Ovary (tissue), 9 donors: ENCODE measurements around the gene SGMS1. TPM values are rescaled to one million over a fixed set of nuclear protein-coding genes. Genes with fewer than 3 reads are reported as not detected.

Experiments used
- DNase-seq, 5 donors: peaks; one replicate each; pipeline ENCODE4 v3.0.0-alpha.2; 2019 to 2020
- H3K27ac ChIP-seq, 2 donors: fragments of 200-600 bp; one replicate each; pipeline versions ENCODE4 v1.5.1 to v1.8.0; 2019 to 2022
- H3K27me3 ChIP-seq: fragments of 200-600 bp; one replicate; pipeline ENCODE4 v1.8.0; 2022
- H3K36me3 ChIP-seq: fragments of 200-600 bp; sonication (generic); one replicate; pipeline ENCODE4 v1.5.1; 2019
- H3K4me1 ChIP-seq: one replicate; pipeline ENCODE4 v1.8.1; 2013; ENCODE audit warnings: mild to moderate bottlenecking, moderate library complexity; ENCODE audit not compliant: insufficient read depth
- H3K4me3 ChIP-seq: fragments of 200-600 bp; sonication (generic); one replicate; pipeline ENCODE4 v1.5.1; 2017
- H3K9me3 ChIP-seq, 2 donors: fragments of 200-600 bp in 1 of 2; sonication (generic) in 1 of 2; one replicate each; pipeline versions ENCODE4 v1.5.1 to v1.8.1; 2013 to 2019; ENCODE audit warnings: mild to moderate bottlenecking in 1 of 2, moderate library complexity in 1 of 2
- CTCF ChIP-seq, 3 donors: fragments of 450-650 bp in 2 of 3; fragments of 200-600 bp in 1 of 3; IDR thresholded peaks; one replicate each; pipeline versions ENCODE4 v1.5.1 to v1.8.0; 2016 to 2022; ENCODE audit warnings: antibody characterized with exemption in 3 of 3, mild to moderate bottlenecking in 1 of 3
- EP300 ChIP-seq: sonication (generic); formaldehyde crosslinking; IDR thresholded peaks from one replicate; pipeline ENCODE4 v1.6.1; 2017; ENCODE audit warnings: antibody characterized with exemption
- POLR2A ChIP-seq: fragments of 450-650 bp; IDR thresholded peaks from one replicate; pipeline ENCODE4 v1.6.1; 2017; ENCODE audit warnings: antibody characterized with exemption, mild to moderate bottlenecking, moderate library complexity
- WGBS, 3 donors: extraction: QIAGEN DNeasy Blood & Tissue Kit in 1 of 3; methylation state at CpG; one replicate each; pipeline versions ENCODE4 v1.1.5 to v1.1.7; 2013 to 2017; 5-methylcytosine and 5-hydroxymethylcytosine counted together
- intact Hi-C, 4 donors: fragments of 100-400 bp; cut with DNase I; formaldehyde crosslinking; loops; one replicate each; pipeline versions ENCODE4 v1.11.0 to v1.15.1; 2022 to 2023
- polyA plus RNA-seq, 2 donors: library from polyadenylated mRNA; stranded (reverse); fragments of 200-250 nt in 1 of 2; fragments of 350-450 nt in 1 of 2; fragmentation: Illumina TruSeq in 1 of 2; extraction: RNeasy Lipid Tissue Mini Kit (QIAGEN cat#74804) in 1 of 2; gene quantifications; one replicate each; pipeline ENCODE4 v1.2.3, GENCODE V29; 2013 to 2014
- total RNA-seq, 7 donors: library from RNA; depleted of rRNA in 2 of 7; stranded (reverse); fragments of >200 nt in 2 of 7; fragmentation: NEBNext Ultra II Directional in 3 of 7; extraction: Animal tissue kit (Norgen Biotek cat#: 25700) in 3 of 7; gene quantifications; one replicate each; pipeline versions ENCODE4 v1.1.0 to v1.2.4, GENCODE V29; 2016 to 2023
- donor health status: DM: no; HTN: no; CAD: no; lungs with moderate emphysema.
- donor health status: DM: no; HTN: no; CAD: no.
- donor health status: Bipolar disorder and iron deficiency.
- donor health status: DM: yes; HTN: yes; CAD: no.
- donor health status: DM: no; HTN: no; CAD: no.
- donor health status: DM: yes; HTN: yes; CAD: no.

The SGMS1 gene
- total and polyA plus RNA-seq, 9 donors: 15.6 to 90.0 (median 39.0) TPM

- DNase-seq: peak in 3 of 5 donors; percentile 23 to 52 (median 36)
- intact Hi-C loops: no loop called here
- H3K4me3 ChIP-seq: no peak overlapping the region
These were observed 298.1 kb downstream of the SGMS1 start for GRCh38 chr10:50325449-50326171.

GRCh38 chr10:50324680-50325393 is 298.9 kb downstream of the SGMS1 start:
- Histone ChIP-seq H3K27me3 (no peaks in the 10 kb centered on the region), H3K4me1 (peaks cover 5% of the 10 kb centered on the region), H3K27ac (no peak overlapping the region), H3K4me3 (no peak overlapping the region), H3K9me3 (no peaks in the 10 kb centered on the region), H3K36me3 (no peaks in the 10 kb centered on the region)
- TF ChIP-seq POLR2A (no peak), EP300 (no peak), CTCF (IDR thresholded peaks at IDR 0.05) (no peak)
- intact Hi-C loops: no loop called here
- 71 to 98% (median 73%) methylated on average over 4 of the region's 4 CpGs for WGBS, 3 donors
- no peak for DNase-seq

More at GRCh38 chr10:50325449-50326171, 298.1 kb downstream of the SGMS1 start:
- Histone ChIP-seq H3K9me3 (no peaks in the 10 kb centered on the region), H3K36me3 (no peaks in the 10 kb centered on the region), H3K27ac (no peak overlapping the region), H3K4me1 (peaks cover 5% of the 10 kb centered on the region), H3K27me3 (no peaks in the 10 kb centered on the region)
- TF ChIP-seq CTCF (IDR thresholded peaks at IDR 0.05) (no peak), POLR2A (no peak), EP300 (no peak)
- WGBS, 3 donors: 50 to 55% (median 54%) methylated on average over 6 of the region's 6 CpGs

GRCh38 chr10:50324046-50324445 is 299.7 kb downstream of the SGMS1 start:
- H3K4me1 ChIP-seq: peaks cover 5% of the 10 kb centered on the region
- DNase-seq: no peak

GRCh38 chr10:50322077-50322476 is 301.7 kb downstream of the SGMS1 start:
- TF ChIP-seq POLR2A (no peak), CTCF (IDR thresholded peaks at IDR 0.05) (no peak), EP300 (no peak)
- intact Hi-C loops: no loop called here
- DNase-seq: no peak
- 79 to 80% (median 79%) methylated on average over 3 of the region's 3 CpGs for WGBS, 3 donors
- H3K36me3 ChIP-seq: no peaks in the 10 kb centered on the region
- H3K9me3 ChIP-seq: no peaks in the 10 kb centered on the region
- peaks cover 5% of the 10 kb centered on the region for H3K4me1 ChIP-seq
- no peak overlapping the region for H3K4me3 ChIP-seq
- no peaks in the 10 kb centered on the region for H3K27me3 ChIP-seq
- H3K27ac ChIP-seq: no peak overlapping the region

More at GRCh38 chr10:50324046-50324445, 299.7 kb downstream of the SGMS1 start:
- TF ChIP-seq CTCF (IDR thresholded peaks at IDR 0.05) (no peak), EP300 (no peak), POLR2A (no peak)
- Histone ChIP-seq H3K27me3 (no peaks in the 10 kb centered on the region), H3K4me3 (no peak overlapping the region), H3K36me3 (no peaks in the 10 kb centered on the region), H3K27ac (no peak overlapping the region), H3K9me3 (no peaks in the 10 kb centered on the region)
- 96 to 100% (median 97%) methylated on average over 2 of the region's 2 CpGs for WGBS, 3 donors
- intact Hi-C loops: no loop called here
